Activated naive CD4-positive, alpha-beta T cell treated with anti-CD3 and anti-CD28 coated beads, Interleukin-2, amount 10 ng/mL, durations not matched to agents 5 hours and 36 hours (primary cell): ENCODE data around the gene SMIM30. TPM values are rescaled to one million over a fixed set of nuclear protein-coding genes. Genes with fewer than 3 reads are reported as not detected.

Source experiments
- total RNA-seq, 2 experiments: library from RNA; stranded (reverse); gene quantifications; one replicate each; pipeline ENCODE4 v1.2.3, GENCODE V29; 2021

Gene SMIM30
- total RNA-seq: 10 to 100 TPM; 20.5 to 21.6 TPM

DNA sequence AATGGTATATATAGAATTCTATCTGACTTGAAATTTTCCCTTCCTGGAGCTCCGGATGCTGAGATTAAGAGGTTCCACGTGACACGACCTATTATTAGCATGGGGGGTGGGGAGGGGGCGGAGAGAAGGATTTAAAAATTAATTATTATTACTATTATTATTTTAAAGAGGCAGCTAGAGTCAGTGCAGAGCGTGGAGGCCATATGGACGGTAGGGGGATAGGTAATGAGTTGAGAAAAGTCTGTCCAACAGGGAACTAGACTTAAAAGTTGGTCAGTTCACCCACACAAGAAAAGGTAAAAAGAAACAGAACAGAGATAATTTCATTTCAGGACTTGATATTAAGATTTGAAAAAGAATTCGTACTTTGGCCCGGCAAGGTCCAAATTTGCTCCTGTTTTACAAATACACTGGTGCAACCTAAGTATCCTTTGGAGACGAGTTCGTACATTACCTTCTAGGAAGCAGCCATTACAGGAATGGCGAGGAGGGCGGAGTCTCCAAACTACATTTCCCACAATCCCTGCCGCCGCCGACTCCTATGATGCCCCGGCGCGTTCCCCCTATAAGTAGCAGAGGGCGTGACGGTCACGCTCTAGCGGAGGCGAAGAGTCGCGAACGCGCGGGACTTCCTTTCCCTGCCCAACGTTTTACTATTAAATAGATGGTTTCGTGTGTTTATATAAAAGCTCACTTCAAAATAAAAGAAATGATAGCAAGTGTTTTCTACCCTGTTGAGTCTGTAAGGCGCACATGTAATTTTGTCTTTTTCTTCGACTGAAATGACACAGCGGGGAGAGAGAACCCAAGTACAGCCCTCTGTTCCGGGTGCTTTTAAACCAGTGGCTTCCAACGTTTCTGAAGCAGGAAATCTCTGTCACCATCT lies at the start of gene SMIM30:
SMIM30 (minus strand) TSS at position 481 of the 886 bp plus-strand sequence. CDS start 976 bp downstream, outside the sequence.

DNA sequence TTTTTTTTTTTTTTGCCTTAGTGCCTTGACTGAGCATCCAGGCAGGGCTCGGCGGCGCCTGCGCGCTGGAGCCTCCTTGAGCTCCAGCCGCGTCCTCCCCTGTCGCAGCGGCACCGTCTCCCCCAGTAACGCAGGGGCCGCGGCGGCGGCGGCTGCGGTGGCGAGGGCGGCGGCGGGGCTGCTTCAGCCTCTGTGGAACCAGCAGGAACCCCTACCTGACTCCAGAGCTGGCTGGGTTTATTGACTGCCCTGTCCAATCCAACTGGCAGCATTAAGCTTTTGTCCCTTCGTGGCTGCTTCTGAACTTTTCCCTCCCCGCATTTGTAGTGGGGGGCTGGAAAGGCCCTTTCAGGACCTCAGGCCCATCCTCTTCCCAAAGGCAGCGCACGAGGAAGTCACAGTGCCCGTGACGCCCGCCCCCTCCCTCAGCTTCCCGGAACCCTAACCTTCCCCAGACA lies 31.9 kb downstream of the SMIM30 start, which contains the start of gene GPR85:
GPR85 (minus strand) TSS at position 397 of the 458 bp plus-strand sequence. CDS start 2,106 bp downstream, outside the sequence.

Other genes starting within 250 kb of the SMIM30 start
- not detected for gene GPR85, start 31.7 kb downstream of the SMIM30 start, total RNA-seq